HepG2 (cell line): ENCODE data around the gene MYO5B. TPM values are rescaled to one million over a fixed set of nuclear protein-coding genes. Genes with fewer than 3 reads are reported as not detected.

ENCODE experiments used
- ATAC-seq: fragments of 200-7000 bp; cut with Tn5 transposase; 3 replicates; pipeline ENCODE4 v1.9.1; 2020; ENCODE audit warnings: mild to moderate bottlenecking, moderate library complexity
- BruUV-seq: library from RNA; stranded (reverse); fragments of 400-500 nt; replicated peaks from 2 replicates; lab custom pipeline; 2021; lab: Mats Ljungman, UMichigan
- CTCF ChIA-PET: fragments of 300-600 bp; formaldehyde crosslinking; extraction: SDS; loops from one replicate; lab custom pipeline; 2021; ENCODE audit warnings: low total read pairs, inconsistent platforms, low intra/inter-chr PET ratio; lab: Yijun Ruan, JAX
- POLR2A ChIA-PET: fragments of 350-600 bp; sonication (Branson Sonifier 250); formaldehyde crosslinking; loops from one replicate; lab custom pipeline; 2020; ENCODE audit warnings: antibody characterized with exemption, inconsistent platforms; lab: Yijun Ruan, JAX
- DNase-seq: peaks from one replicate; pipeline ENCODE4 v3.0.0-alpha.2; 2015; ENCODE audit warnings: low spot score
- FAIRE-seq: peaks from 3 replicates; lab custom pipeline; 2011; peaks lifted over from hg19 to GRCh38; lab: Jason Lieb, UNC
- H2AFZ ChIP-seq: one replicate; pipeline ENCODE4 v1.6.1; 2011; ENCODE audit warnings: low read length, inconsistent platforms
- H3K27ac ChIP-seq: fragments of 300-600 bp; 3 replicates; pipeline ENCODE4 v1.8.0; 2011; ENCODE audit warnings: mixed run types, mild to moderate bottlenecking, mixed read lengths, low read length, inconsistent platforms; ENCODE audit not compliant: insufficient read depth; ENCODE audit errors: extremely low read length
- H3K27me3 ChIP-seq, 2 experiments: fragments of 200-600 bp in 1 of 2; 2 replicates in 1 of 2; 3 replicates in 1 of 2; pipeline versions ENCODE4 v1.6.0 to v1.8.0; 2011; ENCODE audit warnings: low read length in 2 of 2, mild to moderate bottlenecking in 2 of 2, moderate library complexity in 2 of 2, inconsistent platforms in 1 of 2; ENCODE audit not compliant: insufficient read depth in 2 of 2, control insufficient read depth in 1 of 2
- H3K36me3 ChIP-seq, 2 experiments: fragments of 200-600 bp in 1 of 2; replicated peaks in 1 of 2; 2 replicates in 1 of 2; 3 replicates in 1 of 2; pipeline versions ENCODE4 v1.5.1 to v1.8.0; 2011; ENCODE audit warnings: low read length in 2 of 2, inconsistent platforms in 1 of 2; ENCODE audit not compliant: insufficient read depth in 2 of 2, control insufficient read depth in 1 of 2
- H3K4me1 ChIP-seq: 2 replicates; pipeline ENCODE4 v1.5.1; 2012; ENCODE audit warnings: low read length, inconsistent platforms; ENCODE audit not compliant: insufficient read depth
- H3K4me2 ChIP-seq: 2 replicates; pipeline ENCODE4 v1.6.0; 2011; ENCODE audit warnings: low read depth, low read length, inconsistent platforms
- H3K4me3 ChIP-seq, 3 experiments: fragments of 200-600 bp in 1 of 3; sonication (generic), shearing (Covaris generic) in 1 of 3; replicated peaks in 1 of 3; 2 replicates each; pipeline ENCODE4 v1.5.1; 2011 to 2016; ENCODE audit warnings: low read length in 3 of 3, inconsistent platforms in 2 of 3, low read depth in 2 of 3, mild to moderate bottlenecking in 2 of 3, control low read depth in 1 of 3, mixed read lengths in 1 of 3; ENCODE audit not compliant: insufficient read depth in 1 of 3
- H3K79me2 ChIP-seq: one replicate; pipeline ENCODE4 v1.6.1; 2011; ENCODE audit warnings: low read length, inconsistent platforms; ENCODE audit not compliant: insufficient read depth
- H3K9ac ChIP-seq: 2 replicates; pipeline ENCODE4 v1.6.0; 2011; ENCODE audit warnings: mild to moderate bottlenecking, low read depth, low read length, inconsistent platforms; ENCODE audit not compliant: insufficient read depth
- H3K9me3 ChIP-seq: 2 replicates; pipeline ENCODE4 v1.5.1; 2012; ENCODE audit warnings: mild to moderate bottlenecking, low read length
- H4K20me1 ChIP-seq: 2 replicates; pipeline ENCODE4 v1.6.0; 2011; ENCODE audit warnings: inconsistent platforms, mild to moderate bottlenecking, low read length, moderate library complexity; ENCODE audit not compliant: insufficient read depth
- ZFX ChIP-seq: sonication (generic); formaldehyde crosslinking; IDR thresholded peaks from 2 replicates; pipeline ENCODE4 v1.4.0; 2020; ENCODE audit warnings: mild to moderate bottlenecking, low read depth, missing genetic modification reagents, moderate library complexity
- WGBS: methylation state at CpG from one replicate; pipeline ENCODE4 v1.1.6; 2017; ENCODE audit warnings: low lambda C conversion rate; 5-methylcytosine and 5-hydroxymethylcytosine counted together
- in situ Hi-C: cut with HindIII; loops from 2 replicates; pipeline ENCODE4 v1.10.0; 2017; ENCODE audit warnings: low pct_unique_long_range_greater_than_20kb; ENCODE audit not compliant: extremely low pct_ligation_motif_present
- intact Hi-C: fragments of 100-400 bp; cut with micrococcal nuclease; formaldehyde crosslinking; loops from one replicate; pipeline ENCODE4 v1.10.0; 2022; ENCODE audit not compliant: unreplicated experiment
- polyA plus RNA-seq, 8 experiments: library from polyadenylated mRNA; depleted of rRNA in 3 of 8; stranded (reverse) in 7 of 8; unstranded in 1 of 8; fragments of >200 nt; fragmentation: Illumina TruSeq in 4 of 8; extraction: Trizol in 4 of 8; gene quantifications; 2 replicates each; pipeline versions ENCODE4 v1.2.1 to v1.2.3, GENCODE V29; 2011 to 2016; ENCODE audit warnings: low read depth in 4 of 8, missing spikeins in 1 of 8, mixed read lengths in 1 of 8; ENCODE audit not compliant: insufficient read depth in 1 of 8
- total RNA-seq, 5 experiments: library from RNA; depleted of rRNA; stranded (reverse); fragments of >200 nt; fragmentation: Illumina TruSeq; extraction: Trizol; gene quantifications; 2 replicates each; pipeline ENCODE4 v1.2.3, GENCODE V29; 2016; ENCODE audit warnings: low read depth in 1 of 5
- TF ChIP-seq, protein P1 (sequence below): sonication (generic); formaldehyde crosslinking; IDR thresholded peaks from 2 replicates; pipeline ENCODE4 v1.5.0; 2020; ENCODE audit warnings: mild to moderate bottlenecking, missing genetic modification reagents, moderate library complexity
- TF ChIP-seq, protein P2 (sequence below): IDR thresholded peaks from 2 replicates; pipeline ENCODE4 v1.6.1; 2012; ENCODE audit warnings: inconsistent platforms

The MYO5B gene
- total and polyA plus RNA-seq, 2 of the 13 experiments (the other 11 are each of a cell fraction or from before 2014, with no cell fraction given): 13.1 to 24.0 TPM

DNA sequence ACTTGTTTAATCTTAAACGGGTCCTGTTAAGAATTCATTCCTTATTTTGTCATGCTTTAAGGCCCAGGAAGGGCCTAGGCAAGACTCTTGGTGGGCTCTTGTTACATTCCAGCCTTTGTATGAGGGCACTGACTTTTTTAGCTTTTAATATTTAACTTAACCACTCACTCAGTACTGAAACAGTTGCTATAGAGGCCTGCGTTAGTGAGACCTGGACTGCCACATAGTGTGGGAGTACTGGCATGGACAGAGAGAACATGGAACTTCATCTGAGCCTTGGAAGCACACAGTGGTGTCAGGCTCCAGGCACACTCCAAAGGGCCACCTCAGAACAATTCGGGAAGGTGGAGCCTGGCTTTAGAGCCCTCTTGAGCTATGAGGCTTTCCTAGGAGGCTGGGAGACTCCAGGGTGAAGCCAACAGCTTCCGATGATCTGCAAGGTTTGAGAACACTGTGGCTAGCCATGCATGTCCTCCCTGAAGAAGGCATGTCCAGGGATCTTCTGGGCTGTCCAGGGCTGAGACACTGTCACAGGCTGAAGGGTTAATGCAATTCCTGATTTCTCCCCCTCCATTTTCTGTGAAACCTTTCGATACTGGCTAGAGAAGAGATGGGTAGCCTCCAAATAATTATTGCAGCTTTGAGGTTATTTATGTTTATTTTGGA lies 226.2 kb downstream of the MYO5B start:
- Histone ChIP-seq H3K4me2 (0 out of 2 replicates have a peak overlapping the region, but pooled peaks have one; percentile 16), H4K20me1 (no peaks in the 10 kb centered on the region), H2AFZ (no peak overlapping the region), H3K36me3 (peaks cover 3 to 13% of the 10 kb centered on the region in 2 experiments; a peak in 4 of 5 replicates), H3K27me3 (no peaks in the 10 kb centered on the region), H3K4me3 (no peak overlapping the region), H3K27ac (peak overlapping the region; percentile 40), H3K4me1 (peaks cover 50% of the 10 kb centered on the region), H3K79me2 (no peaks in the 10 kb centered on the region), H3K9me3 (no peaks in the 10 kb centered on the region), H3K9ac (peak overlapping the region; percentile 32; the same call in 1 of the 2 replicates)
- in situ Hi-C loops (no loop called here), intact Hi-C loops (loop anchor here (5.0 kb wide), 1 partner anchor 66 kb away; no protein-coding TSS in a partner anchor)
- peak; percentile 58 for ATAC-seq
- BruUV-seq: no TSS peak
- FAIRE-seq: peak; percentile 40
- 52% methylated on average over 4 of the region's 5 CpGs for WGBS
- DNase-seq: peak; percentile 31
- ChIA-PET POLR2A (interaction anchor here (1.1 kb wide), 1 partner anchor 11 kb away, joined by 3 read pairs; no protein-coding TSS in a partner anchor), CTCF (no interaction called here)
- TF ChIP-seq ZFX (CRISPR knock-in tag): peak; percentile 22; the same call in 1 of the 2 replicates
- TF ChIP-seq, protein P1, sequence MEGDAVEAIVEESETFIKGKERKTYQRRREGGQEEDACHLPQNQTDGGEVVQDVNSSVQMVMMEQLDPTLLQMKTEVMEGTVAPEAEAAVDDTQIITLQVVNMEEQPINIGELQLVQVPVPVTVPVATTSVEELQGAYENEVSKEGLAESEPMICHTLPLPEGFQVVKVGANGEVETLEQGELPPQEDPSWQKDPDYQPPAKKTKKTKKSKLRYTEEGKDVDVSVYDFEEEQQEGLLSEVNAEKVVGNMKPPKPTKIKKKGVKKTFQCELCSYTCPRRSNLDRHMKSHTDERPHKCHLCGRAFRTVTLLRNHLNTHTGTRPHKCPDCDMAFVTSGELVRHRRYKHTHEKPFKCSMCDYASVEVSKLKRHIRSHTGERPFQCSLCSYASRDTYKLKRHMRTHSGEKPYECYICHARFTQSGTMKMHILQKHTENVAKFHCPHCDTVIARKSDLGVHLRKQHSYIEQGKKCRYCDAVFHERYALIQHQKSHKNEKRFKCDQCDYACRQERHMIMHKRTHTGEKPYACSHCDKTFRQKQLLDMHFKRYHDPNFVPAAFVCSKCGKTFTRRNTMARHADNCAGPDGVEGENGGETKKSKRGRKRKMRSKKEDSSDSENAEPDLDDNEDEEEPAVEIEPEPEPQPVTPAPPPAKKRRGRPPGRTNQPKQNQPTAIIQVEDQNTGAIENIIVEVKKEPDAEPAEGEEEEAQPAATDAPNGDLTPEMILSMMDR (CRISPR knock-in tag): peak; percentile 35; the same call in 1 of the 2 replicates
- TF ChIP-seq, protein P2, sequence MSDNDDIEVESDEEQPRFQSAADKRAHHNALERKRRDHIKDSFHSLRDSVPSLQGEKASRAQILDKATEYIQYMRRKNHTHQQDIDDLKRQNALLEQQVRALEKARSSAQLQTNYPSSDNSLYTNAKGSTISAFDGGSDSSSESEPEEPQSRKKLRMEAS: no peak
